HG02840 (cell line): Measurements from ENCODE around the gene UNCX.

ENCODE experiments used
- ATAC-seq: cut with Tn5 transposase; IDR thresholded peaks from one replicate; pipeline ENCODE4 v1.9.1; 2021; ENCODE audit warnings: mild to moderate bottlenecking, moderate library complexity, moderate number of reproducible peaks; ENCODE audit not compliant: unreplicated experiment, low FRiP score

The UNCX gene

GRCh38 chr7:1231214-1232102 lies 1.2 kb upstream of the UNCX start:
- ATAC-seq, result no peak

- no peak for ATAC-seq
These were observed 587 bp upstream of the UNCX start for GRCh38 chr7:1232103-1232466.

- no peak for ATAC-seq
These were observed 819 bp downstream of the UNCX start for GRCh38 chr7:1233333-1234048.

- ATAC-seq, result no peak
These were observed 1.6 kb downstream of the UNCX start for GRCh38 chr7:1234049-1234880.

GRCh38 chr7:1234881-1235500 lies 2.3 kb downstream of the UNCX start:
- no peak for ATAC-seq

GRCh38 chr7:1235501-1236131 lies 2.9 kb downstream of the UNCX start:
- ATAC-seq, result no peak

GRCh38 chr7:1236132-1236661 lies 3.5 kb downstream of the UNCX start:
- no peak for ATAC-seq

- no peak for ATAC-seq
These were observed 4.4 kb downstream of the UNCX start for GRCh38 chr7:1236831-1237701.

GRCh38 chr7:1237704-1238255 lies 5.1 kb downstream of the UNCX start:
- no peak for ATAC-seq

GRCh38 chr7:1238450-1238882 lies 5.8 kb downstream of the UNCX start:
- ATAC-seq, result no peak

GRCh38 chr7:1238931-1239802 lies 6.5 kb downstream of the UNCX start:
- ATAC-seq, result no peak

- no peak for ATAC-seq
These were observed 7.3 kb downstream of the UNCX start for GRCh38 chr7:1239803-1240516.

GRCh38 chr7:1240517-1241257 lies 8.0 kb downstream of the UNCX start:
- ATAC-seq, result no peak

- ATAC-seq, result no peak
These were observed 8.6 kb downstream of the UNCX start for GRCh38 chr7:1241258-1241602.

GRCh38 chr7:1241603-1242255 lies 9.1 kb downstream of the UNCX start:
- no peak for ATAC-seq

GRCh38 chr7:1242256-1242605 lies 9.6 kb downstream of the UNCX start:
- ATAC-seq, result no peak
